NCI-H2171 treated with DMSO at 0.1 percent for 48 hours (cell line): ENCODE results near the gene SLC25A12.
"Not testable (repeated sequence)": the region's sequence is repeated elsewhere in the genome, so short reads cannot be mapped to it uniquely, and the experiment has no call there.

Experiments used
- DNase-seq: peaks from one replicate; lab custom pipeline; 2025; lab: John Stamatoyannopoulos, UW

The SLC25A12 gene

DNA sequence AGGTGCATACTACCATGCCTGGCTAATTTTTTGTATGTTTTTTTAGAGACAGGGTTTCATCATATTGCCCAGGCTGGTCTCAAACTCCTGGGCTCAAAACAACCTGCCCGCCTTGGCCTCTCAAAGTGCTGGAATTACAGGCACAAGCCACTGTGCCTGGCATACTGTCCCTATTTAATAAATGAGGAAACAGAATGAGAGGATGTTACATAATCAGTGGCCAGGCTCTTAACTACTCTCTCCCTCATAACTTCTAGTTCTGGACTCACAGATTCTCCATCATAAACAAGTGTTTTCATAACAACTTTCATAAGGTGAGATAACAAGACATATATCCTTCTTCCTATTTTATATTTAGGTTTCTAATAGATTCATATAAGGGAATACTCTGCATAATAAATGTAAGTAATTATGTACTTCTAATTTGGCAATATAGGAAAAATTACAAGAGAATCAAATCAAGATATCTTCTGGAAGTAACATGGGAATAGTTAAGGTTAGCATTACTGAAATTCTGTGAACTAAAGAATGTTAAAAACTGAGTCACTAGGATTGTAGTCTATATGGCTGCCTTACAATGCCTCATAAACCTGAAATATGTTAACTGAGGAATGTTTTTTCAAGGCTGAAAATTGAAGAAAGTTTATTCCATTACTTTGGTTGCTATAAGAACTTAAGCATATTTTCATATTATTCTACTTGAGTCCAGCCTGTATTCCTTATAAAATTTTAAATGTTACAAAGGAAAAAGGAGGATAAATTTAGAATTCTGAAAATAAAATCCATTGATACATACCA, 71.3 kb downstream of the SLC25A12 start:
- no peak for DNase-seq

DNA sequence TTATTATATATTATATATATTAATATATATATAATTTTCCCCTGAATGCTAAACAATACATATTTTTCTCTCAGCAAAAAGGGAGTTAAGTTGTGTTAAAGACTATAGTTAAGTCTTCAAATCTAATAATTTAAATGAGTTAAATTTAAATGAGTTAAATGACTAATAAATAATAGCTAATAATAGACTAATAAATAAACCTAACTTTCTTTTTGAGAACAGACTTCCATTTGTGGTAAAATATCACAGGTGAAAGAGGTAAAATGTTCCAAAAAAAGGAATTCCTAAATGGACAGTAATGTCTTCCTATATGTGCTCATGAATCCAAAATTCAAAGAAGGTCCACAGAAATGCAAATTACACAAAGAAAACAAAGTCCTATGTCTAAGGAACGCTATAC, 74.6 kb downstream of the SLC25A12 start:
- DNase-seq, result no peak

DNA sequence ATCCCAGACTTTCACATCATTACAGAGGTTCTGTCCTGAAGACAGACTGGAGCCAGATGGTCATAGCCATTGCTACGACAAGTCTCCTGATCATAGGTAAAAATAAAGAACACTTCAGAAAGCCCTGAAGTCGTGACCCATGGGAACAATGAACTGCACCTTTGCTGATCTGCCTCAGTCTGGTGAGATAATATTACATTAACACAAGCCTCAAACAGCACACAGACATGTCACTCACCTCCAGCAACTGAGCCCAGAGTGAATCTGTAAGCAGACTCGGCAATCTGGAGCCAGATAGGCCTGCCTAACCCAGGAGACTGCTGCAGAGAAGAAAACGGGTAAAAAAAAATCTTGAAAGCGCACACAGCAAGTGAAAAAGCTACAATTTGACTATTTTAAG, 79.2 kb downstream of the SLC25A12 start:
- DNase-seq, result peak; percentile 99

DNA sequence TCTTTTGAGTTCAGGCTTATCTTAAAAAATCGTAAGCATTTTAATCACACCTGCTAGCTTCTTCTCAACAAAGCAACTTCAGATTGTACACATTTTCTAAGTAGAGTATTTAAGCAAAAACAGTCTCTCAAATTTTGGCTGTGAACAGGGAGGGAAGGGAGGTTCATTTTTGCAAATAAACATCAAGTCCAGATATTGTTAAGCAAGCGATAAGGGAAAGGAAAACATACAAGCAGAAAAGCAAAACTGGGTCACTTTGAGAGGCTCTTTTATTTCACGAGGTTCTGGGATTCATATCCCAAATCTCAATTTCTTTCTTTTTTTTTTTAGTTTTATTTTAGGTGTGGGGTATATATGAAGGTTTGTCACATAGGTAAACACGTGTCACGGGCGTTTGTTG, 79.9 kb downstream of the SLC25A12 start:
- no peak for DNase-seq

DNA sequence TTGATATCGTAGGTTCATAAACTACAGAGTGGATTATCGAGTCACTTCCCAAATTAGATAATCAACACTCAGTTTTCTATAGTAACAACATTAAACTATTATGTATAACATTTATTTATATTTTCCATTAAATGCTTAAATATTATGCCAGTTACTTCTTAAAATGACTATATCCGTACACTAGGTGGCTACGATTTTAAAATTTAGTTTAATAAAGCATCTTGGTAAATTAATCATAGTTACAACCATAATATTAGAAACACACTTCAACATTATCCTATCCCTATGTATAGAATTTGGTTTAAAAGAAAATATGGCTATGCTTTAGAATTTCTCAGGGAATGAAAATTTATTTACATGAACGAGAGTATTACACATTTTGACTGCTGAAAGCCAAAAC, 80.3 kb downstream of the SLC25A12 start:
- peak; percentile 22 for DNase-seq

DNA sequence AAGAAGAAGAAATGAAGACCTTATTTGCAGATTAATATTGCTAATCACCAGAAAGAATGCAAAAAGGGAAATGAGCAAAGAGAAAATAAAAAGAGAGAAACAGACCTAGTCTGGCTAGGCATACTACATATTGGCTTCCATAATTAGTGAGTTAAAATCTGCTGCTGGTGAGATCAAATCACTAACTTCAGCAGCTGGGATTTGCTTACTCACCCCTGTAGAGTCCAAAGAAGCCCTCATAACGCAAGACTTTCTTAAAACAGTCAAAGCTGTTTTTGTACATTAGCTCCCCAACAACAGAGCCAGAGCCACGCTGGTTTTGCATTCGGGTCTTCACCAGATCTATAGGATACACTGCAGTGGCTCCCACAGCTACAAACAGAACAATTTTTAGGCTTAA, 80.9 kb downstream of the SLC25A12 start:
- peak; percentile 38 for DNase-seq

DNA sequence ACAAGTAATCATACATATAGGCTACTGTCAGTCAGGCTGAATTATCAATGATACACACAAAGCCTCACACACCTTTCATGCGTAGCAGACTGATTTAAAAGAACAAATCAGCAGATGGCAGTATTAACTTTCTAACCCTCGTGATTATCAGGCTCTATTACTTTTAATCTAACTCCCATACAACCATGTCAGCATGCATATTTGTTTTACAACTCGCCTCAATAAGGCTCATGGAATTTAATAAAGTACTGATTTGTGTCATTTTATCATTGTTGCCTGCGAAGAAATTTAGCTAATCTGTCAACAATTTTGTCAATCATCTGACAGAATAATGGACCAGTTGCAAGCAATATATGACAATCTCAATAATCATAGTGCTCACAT, 82.8 kb downstream of the SLC25A12 start:
- peak; percentile 73 for DNase-seq

DNA sequence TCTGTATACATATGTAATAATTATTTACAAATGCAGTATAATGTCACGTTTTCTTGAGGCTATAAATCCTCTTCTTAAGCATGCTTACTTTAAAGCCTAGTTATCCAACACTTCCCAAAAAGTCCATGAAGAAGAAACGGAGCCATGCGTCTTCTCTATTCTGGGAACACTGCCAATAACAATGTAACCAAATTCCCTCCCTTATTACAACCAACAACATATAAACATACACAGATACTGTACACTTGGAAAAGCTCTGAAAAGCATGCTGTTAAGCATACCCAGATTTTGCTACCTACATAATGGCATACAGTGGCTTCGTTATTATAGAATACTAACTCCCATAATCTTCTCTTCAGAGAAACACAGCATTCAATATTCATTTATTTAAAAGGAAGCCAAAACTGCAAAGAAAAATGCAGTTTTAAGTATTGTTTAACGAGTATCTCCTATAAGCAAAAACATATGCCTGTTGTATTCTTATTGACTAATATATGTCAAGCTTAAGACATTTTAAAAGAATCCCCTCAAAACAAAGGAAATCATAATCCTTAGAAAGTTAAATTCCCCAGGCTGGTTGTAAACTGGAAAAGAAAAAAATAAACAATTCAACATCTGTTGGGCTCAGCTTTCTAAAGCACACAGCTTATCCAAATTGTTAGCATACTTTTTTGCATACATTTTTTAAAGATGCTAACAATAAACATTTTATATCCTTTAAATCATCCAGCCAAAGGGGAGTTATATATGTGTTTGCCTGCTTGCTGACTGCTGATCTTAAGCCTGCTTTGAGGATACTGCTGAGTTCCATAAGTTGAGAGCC, 83.4 kb downstream of the SLC25A12 start:
- DNase-seq, result peak; percentile 84

DNA sequence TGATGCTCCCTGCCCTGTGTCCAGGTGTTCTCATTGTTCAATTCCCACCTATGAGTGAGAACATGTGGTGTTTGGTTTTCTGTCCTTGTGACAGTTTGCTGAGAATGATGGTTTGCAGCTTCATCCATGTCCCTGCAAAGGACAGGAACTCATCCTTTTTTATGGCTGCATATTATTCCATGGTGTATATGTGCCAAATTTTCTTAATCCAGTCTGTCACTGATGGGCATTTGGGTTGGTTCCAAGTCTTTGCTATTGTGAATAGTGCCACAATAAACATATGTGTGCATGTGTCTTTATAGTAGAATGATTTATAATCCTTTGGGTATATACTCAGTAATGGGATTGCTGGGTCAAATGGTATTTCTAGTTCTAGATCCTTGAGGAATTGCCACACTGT, 85.2 kb downstream of the SLC25A12 start:
- not testable (repeated sequence) for DNase-seq

DNA sequence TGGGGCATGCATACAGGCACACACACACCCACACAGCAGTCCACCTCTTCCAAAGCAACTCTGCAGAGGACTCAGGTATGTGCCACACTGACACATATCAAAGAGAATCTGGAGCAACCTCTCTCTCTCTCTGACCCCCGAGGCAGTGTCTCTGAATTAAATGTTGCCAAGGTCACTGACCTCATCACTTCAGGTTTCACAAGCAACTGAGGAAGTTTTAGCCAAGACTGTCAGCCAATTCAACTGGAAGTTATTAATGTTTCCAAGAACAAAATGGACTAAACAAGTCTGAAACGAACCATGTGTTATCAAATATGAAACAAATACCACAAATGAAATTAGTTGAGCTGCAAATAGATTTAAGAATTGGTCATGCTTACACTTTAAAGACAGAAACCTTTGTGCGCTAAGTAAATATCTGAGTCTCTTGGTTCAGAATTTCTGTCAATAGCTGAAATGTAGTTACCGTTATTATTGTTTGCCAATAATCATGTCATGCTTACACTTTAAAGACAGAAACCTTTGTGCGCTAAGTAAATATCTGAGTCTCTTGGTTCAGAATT, 86.1 kb downstream of the SLC25A12 start:
- DNase-seq, result no peak

DNA sequence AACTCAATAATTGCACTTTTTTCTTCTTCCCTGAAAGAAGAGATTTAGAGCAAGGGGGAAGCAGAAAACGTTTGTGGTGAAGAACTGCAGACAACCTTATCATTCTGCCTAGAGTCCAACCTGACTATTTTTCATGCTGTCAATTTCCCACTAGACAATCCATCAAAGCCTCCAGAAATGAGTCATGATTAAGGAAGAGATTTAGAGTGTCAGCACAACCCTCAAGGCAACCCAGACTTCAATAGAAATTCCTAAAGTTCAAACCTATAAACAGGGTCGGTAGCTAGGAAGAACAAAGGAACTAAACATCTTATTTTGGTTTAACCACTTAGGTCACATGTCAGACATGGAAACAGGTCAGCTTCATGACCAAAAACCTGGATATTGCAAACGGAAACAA, 86.9 kb downstream of the SLC25A12 start:
- DNase-seq, result no peak

DNA sequence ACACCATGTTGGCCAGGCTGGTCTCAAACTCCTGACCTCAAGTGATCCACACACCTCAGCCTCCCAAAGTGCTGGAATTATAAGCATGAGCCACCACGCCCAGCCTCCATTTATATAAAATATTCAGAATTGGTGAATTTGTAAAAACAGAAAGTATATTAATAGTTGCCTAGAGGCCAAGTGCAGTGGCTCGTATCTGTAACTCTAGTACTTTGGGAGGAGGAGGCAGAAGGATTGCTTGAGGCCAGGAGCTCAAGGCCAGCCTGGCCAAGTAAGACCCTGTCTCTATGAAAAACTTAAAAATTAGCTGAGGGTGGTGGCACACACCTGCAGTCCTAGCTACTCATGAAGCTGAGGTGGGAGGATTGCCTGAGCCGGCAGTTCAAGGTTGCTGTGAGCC, 89.6 kb downstream of the SLC25A12 start:
- DNase-seq, result no peak

DNA sequence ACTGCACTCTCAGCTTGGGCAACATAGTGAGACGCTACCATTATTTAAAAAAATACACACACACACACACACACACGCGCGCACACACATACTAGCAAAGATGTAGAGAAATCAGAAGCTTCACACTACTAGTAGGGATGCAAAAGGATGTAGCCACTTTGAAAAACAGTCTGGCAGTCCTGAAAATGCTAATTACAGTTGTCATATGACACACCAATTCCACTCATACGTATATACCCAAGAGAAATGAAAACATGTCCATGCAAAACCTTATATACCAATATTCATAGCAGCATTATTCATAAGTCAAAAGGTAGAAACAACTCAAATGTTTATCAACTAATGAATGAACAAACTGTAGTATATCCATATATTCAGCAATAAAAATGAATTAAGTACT, 90.3 kb downstream of the SLC25A12 start:
- DNase-seq, result no peak

DNA sequence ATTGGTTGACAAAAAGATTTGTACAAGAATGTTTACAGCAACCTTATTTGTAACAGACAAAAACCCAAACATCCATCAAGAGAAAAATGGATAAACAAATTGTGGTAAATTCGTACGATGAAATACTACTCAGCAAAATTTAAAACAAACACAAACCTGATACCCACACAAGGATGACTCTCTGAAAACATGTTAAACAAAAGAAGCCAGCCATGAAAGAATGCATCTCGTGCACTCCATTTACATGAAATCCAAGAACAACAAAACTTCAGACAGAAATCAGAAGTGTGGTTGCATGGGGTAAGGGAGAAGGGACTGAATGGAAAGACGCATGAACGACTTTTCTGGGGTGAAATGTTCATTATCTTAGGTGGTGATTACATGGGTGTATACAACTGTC, 93.4 kb downstream of the SLC25A12 start:
- DNase-seq, result no peak

DNA sequence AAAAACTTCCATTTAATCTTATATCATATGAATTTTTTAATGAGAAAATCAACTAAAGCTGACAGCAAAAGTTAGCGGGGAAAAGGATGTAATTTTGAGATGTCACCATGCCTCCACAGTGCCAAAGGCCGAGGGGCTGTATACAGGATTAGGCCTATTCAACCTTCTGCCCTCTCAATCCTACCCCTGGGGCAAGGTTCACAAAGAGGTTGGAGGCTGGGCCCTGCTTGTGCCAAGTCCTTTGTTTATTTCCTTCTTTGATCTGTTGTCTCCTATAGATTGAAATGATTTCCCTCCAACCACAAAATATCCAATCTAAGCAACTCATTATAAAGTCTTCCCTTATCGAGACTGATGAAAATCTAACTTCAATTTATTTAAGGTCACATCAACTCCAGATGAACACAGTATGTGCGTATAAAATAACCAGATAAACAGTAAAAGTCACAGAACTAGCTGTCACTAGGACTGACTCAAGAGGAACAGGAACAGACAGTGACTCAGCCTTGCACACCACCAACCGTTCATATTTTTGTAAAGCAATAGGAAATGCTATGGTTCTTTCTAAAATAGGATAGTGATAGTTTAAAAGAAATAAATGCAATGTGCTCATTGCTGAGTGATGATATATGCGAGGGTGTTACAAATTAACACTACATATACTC, 95.8 kb downstream of the SLC25A12 start:
- DNase-seq, result no peak

DNA sequence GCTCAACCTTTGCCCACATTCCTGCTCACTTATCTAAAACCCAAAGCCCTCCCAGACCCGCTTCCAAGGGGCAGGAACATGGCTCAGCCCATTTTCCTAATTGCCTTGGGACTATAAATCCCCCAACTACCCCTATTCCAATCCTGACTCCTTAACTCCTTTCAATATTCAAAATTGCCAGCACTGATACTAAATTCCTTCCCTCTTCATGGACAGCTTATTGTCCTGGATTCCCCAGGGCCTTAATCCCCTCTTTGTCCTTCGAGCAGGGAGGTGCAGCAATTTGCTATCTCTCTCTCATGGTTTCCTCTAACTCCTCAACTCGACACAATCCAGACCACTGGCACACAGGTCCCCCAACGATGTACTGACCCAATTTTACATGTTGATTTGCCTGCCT, 99.1 kb downstream of the SLC25A12 start:
- no peak for DNase-seq

DNA sequence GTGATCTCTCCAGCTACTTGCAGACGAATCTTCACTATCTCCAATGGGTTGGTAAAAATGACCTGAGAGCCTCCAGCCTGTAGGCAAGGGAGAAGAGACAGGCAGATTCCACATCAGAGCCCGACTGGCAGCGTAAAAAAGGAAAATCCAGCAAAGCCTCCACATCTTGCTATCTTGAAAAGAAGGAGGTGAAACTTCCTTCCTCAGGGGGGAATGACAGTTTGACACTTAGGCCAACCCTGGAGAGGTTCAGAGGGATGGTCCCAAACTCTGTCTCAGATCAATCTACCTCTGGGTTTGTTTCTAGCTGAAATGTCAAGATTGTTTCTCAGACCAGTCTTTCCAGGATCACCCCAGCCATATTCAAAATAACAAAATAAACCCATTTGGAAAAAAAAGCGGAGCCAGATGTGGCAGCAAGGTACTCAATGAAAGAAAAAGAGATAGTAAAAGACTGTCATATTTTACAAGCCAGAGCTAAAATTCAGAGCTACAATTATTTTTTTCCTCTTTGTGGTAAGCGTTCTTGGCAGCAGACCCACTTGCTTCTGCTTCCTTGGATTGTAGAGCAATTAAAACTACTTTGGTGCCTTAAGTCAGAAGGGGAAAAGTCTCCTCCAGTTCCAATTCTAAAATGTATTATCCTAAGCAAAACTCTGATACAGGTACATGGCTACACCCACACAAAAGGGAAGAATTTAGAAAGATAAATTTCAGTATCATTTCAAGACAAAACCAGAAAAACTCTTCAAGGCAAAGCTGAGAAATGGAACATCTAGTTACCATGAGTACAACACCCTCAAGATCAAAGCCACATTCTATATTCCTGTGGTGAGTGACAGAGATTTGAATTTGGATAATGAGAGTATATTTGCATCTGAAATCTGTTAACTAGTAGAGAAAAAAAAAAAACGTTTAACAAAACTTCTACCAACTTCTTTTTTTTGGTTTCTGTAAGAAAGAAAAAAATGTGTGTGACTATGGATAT, 100.1 kb downstream of the SLC25A12 start:
- no peak for DNase-seq

DNA sequence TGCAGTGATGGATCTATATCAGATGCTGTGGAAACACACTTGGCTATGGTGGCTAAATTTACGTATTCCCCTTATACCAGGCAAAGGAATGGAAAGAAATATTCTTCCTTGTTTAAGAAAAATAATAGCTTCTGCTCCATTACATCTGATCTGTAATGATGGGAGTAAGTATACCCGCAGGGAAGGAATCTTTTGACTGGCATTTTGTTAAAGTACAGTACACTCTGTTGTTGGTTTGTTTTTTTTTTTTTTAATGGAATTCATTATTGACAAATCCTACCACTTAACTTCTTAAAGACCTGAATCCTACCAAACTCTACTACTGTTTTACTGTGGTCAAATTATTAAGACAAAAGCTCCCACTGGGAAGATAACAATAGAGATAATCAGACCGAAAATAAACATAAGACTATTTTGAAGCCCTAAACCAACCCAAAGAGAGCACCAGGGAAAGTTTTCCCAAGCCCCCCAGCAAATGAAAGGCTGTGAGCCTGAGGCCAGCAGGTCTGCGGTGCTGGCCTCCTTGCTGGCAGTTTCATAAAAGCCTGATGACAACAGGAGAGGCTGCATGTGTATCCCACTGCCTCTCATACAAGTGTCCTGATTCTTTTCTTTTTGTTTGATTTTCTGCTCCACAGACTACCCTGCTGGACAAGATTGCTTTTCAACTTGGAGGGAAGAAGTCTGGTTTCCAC, 101.0 kb downstream of the SLC25A12 start:
- DNase-seq, result no peak

DNA sequence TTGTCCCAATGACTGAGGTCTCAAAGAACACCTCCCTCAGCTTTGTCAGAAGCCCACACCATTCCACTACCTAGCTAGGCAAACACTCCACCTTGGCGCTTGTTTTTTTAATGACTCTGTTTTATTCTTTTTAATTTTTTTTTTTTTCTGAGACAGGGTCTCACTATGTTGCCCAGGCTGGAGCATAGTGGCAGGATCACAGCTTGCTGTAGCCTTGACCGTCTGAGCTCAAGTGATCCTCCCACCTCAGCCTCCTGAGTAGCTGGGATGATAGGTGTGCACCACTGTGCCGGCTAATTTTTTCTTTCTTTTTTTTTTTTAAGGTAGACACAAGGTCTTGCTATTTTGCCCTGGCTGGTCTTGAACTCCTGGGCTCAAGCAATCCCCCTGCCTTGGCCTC, 101.9 kb downstream of the SLC25A12 start:
- DNase-seq, result no peak

DNA sequence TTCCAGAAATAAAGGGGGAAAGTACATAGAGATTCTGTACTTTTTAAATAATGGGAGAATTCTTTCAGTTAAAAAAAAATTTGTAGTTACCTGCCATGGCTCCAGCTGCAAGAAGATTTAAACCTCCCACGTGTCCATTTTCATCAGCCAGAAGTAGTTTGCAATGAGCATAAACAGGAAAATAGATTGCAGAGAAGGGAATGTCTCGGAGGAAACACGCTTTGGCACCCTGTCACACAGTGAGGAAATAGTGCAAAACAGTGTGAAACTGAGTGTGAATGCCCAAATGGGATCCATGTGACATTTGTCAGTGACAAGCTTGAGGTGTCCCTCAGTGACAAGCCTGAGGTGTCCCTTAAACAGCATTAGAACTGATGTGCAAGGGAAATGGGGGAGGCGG, 102.7 kb downstream of the SLC25A12 start:
- DNase-seq, result no peak

DNA sequence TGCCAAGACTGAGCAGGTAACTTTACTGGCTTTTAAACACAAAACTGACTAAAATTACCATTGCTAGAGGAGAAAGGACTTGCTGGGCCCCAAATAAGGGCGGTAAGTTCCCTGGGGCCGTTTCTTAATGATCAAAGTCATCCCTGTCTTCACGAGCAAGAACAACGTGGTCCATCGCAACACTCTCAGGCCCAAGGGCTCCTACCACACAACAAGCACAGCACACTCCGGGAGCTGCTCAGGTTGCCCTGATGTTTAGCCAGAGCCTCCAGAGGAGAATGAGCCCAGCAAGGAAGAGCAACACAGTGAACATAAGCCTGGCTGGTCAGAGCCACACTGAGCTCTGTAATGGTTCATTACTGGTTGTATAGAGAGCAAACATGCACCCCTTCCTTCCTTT, 104.1 kb downstream of the SLC25A12 start:
- DNase-seq, result no peak
